GM20000 (cell line): ENCODE data around the gene PTPRG.

Experiments
- DNase-seq: peaks from one replicate; pipeline ENCODE4 v3.0.0; 2012; ENCODE audit warnings: low spot score
- TF ChIP-seq, protein P1 (sequence below): IDR thresholded peaks from 2 replicates; pipeline ENCODE4 v1.5.1; 2012; ENCODE audit warnings: mild to moderate bottlenecking, control low read depth; ENCODE audit errors: extremely low read depth, missing control alignments

Gene PTPRG

DNA sequence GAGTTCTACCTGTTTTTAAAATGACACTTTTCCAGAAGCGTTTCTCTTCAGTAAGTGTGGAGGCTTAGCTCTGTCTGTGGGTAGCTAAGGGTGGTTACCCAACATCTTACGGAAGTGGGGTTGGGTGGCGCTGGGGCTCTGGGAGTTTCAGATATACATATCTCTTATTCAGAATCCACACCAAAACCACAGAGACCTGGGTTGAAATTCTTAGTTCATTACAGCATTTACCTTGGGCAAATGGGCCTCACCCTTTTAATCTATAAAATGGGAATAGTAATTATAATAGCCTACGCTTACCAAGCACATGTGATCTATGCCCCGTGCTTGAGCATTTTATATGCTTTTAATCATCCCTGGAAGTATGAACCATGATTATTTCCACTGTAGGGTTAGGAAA is 9.4 kb downstream of the PTPRG start:
- DNase-seq = no peak
- TF ChIP-seq, protein P1, sequence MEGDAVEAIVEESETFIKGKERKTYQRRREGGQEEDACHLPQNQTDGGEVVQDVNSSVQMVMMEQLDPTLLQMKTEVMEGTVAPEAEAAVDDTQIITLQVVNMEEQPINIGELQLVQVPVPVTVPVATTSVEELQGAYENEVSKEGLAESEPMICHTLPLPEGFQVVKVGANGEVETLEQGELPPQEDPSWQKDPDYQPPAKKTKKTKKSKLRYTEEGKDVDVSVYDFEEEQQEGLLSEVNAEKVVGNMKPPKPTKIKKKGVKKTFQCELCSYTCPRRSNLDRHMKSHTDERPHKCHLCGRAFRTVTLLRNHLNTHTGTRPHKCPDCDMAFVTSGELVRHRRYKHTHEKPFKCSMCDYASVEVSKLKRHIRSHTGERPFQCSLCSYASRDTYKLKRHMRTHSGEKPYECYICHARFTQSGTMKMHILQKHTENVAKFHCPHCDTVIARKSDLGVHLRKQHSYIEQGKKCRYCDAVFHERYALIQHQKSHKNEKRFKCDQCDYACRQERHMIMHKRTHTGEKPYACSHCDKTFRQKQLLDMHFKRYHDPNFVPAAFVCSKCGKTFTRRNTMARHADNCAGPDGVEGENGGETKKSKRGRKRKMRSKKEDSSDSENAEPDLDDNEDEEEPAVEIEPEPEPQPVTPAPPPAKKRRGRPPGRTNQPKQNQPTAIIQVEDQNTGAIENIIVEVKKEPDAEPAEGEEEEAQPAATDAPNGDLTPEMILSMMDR = no peak

DNA sequence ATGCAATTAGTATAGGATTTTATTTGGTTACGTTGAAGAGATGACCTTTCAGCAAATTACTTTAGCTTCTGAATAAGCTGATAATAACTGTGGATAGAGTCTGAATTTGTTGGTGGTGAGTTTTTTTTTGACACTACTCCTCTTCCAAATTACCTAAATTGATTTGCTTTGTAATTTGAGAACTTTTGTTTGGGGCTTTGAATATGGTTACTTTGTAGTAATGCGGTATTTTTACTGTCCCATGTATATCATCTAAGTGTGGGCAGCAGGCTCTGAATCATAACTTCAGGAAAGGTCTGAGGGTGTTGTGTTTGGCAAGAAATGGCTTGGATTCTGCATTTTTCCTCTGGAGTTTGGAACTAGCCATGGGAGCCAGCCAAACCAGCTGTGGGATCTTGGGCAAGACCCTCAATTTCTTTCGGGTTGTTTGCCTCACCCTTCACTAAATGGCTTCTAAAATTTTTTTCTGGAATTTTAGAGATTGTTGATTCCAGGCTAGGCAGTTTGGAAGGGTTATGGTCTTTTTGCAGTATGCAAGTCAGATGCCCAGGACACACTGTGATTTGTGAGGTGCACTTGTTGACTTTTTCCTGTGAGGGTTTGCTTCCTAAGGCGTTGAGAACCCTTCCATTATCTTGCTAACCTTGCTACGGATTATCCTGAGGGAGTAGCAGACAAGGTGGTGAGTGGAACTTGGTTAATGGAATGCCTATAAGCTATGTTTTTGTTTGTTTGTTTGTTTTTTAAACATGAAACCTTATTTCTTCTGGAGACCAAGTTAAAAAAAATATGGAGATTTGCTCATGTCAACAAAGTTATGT is 10.4 kb downstream of the PTPRG start:
- TF ChIP-seq, protein P1 = no peak
- DNase-seq = no peak

DNA sequence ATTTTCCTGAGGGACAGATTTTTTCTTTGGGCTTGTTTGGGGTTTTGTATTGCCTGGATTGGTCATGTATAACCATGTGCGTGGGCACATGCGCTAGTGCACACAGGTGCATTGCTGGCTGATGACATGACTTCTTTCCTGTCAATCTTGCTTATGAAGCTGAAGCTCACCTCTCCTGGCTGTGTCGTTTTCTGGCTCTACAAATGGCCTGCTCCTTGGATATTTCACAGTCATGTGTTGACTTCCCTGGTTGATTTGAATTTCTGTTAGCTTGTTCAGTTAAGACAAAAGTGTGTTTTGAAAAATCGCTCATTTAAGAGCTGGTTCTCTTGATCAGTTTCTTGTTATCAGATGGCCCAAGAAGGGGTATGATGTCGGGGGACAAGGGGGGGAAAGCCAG is 11.5 kb downstream of the PTPRG start:
- TF ChIP-seq, protein P1 = no peak
- no peak for DNase-seq

DNA sequence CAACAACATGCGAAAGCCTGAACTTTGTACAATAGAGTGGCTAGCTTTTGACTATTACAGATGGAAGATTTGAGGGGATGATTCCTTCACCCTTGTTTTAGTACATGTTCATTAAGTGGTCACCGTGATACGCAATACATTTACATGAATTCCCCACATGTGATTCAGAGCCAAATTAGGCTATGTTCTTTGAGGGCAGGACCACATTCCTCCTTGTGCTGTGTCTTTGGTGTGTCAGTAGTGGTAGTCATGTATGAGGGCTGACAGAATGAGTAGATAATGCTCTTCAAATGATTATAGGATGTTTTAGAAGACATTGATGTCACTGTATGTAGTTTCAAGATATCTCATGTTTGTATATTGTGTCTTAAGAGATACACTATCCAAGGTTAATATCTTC is 12.1 kb downstream of the PTPRG start:
- no peak for DNase-seq
- TF ChIP-seq, protein P1 = no peak

DNA sequence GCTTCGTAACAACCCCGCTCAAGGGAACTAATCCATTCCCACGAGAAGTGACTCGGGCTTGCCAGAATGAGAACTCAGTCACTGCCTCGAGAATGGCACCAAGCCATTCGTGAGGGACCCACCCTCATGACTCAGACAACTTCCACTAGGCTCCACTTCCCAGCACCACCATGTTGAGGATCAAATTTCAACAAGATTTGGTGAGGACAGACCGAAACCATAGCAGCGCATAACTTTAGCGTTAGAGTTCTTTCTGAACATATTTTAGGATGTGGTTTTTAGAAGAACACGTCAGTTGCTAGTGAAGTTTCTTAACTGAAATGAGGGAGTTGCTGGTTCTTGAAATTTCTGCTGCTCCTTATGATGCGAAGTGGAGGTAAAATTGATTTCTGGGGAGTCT is 13.5 kb downstream of the PTPRG start:
- TF ChIP-seq, protein P1 = no peak
- no peak for DNase-seq

DNA sequence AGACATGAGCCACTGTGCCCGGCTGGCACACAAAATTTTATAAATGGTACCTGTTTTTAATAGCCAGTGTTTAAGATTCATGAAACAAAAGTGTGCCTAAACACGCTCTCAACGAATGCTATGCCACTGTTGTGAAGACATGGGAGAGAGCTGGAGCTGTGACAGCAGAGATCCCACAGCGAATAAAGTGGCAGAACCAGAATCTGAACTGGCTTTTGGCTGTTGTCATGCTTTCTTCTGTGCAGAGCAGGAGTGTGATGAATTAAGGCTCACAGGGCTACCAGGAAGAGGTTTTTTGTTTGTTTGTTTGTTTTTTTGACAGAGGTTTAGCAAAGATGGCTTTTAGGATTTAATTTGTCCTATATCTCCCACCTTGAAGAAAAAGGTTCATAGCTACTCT is 14.5 kb downstream of the PTPRG start:
- TF ChIP-seq, protein P1 = no peak
- no peak for DNase-seq

DNA sequence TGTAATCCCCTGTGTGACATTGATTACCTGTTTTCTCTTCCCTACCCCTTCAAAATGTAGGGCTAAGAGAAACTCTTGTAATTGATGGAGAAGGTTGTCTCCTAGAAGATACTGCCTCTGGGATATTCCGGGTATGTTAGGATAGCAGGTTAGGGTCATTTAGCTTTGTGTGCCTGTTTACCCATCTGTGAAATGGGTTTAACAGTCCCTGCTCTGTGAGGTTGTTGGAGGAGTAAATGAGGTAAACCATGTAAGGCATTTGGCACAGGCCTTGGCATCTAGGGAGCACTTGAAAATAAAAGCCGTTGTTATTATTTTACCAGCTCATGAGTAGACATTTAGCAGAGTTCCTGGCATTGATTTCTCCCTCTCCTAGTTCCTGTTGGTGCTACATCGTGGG is 16.4 kb downstream of the PTPRG start:
- TF ChIP-seq, protein P1 = no peak
- DNase-seq = no peak
